Ishikawa (cell line): Measurements from ENCODE around the gene PODNL1.

Experiments used
- CEBPB ChIP-seq: IDR thresholded peaks from 2 replicates; pipeline ENCODE4 v1.6.1; 2012
- CREB1 ChIP-seq: IDR thresholded peaks from 2 replicates; pipeline ENCODE4 v1.6.1; 2012; ENCODE audit warnings: low read depth
- EGR1 ChIP-seq: IDR thresholded peaks from 2 replicates; pipeline ENCODE4 v1.6.1; 2012
- EP300 ChIP-seq: IDR thresholded peaks from 2 replicates; pipeline ENCODE4 v1.6.1; 2012; ENCODE audit warnings: borderline replicate concordance
- FOXM1 ChIP-seq: IDR thresholded peaks from 2 replicates; pipeline ENCODE4 v1.6.1; 2012; ENCODE audit warnings: low read depth, borderline replicate concordance
- MAX ChIP-seq: IDR thresholded peaks from 2 replicates; pipeline ENCODE4 v1.6.1; 2012
- NFIC ChIP-seq: IDR thresholded peaks from 2 replicates; pipeline ENCODE4 v1.6.1; 2012
- RAD21 ChIP-seq: IDR thresholded peaks from 2 replicates; pipeline ENCODE4 v1.6.1; 2012; ENCODE audit warnings: low read depth
- TAF1 ChIP-seq: IDR thresholded peaks from 2 replicates; pipeline ENCODE4 v1.6.1; 2012; ENCODE audit warnings: low read depth, mild to moderate bottlenecking
- TCF12 ChIP-seq: IDR thresholded peaks from 2 replicates; pipeline ENCODE4 v1.6.1; 2012; ENCODE audit warnings: low read depth
- TEAD4 ChIP-seq: IDR thresholded peaks from 2 replicates; pipeline ENCODE4 v1.6.1; 2012
- YY1 ChIP-seq: IDR thresholded peaks from 2 replicates; pipeline ENCODE4 v1.6.1; 2012; ENCODE audit warnings: low read depth
- ZBTB7A ChIP-seq: IDR thresholded peaks from 2 replicates; pipeline ENCODE4 v1.6.1; 2012; ENCODE audit warnings: low read depth
- TF ChIP-seq, protein P1 (sequence below): IDR thresholded peaks from 2 replicates; pipeline ENCODE4 v1.6.1; 2012
- TF ChIP-seq, protein P2 (sequence below): IDR thresholded peaks from 2 replicates; pipeline ENCODE4 v1.6.1; 2012; ENCODE audit warnings: low read depth, mild to moderate bottlenecking

The PODNL1 gene

GRCh38 chr19:13888281-13888680 is 49.9 kb downstream of the PODNL1 start:
- TF ChIP-seq EGR1 (no peak), NFIC (no peak), EP300 (no peak), FOXM1 (no peak), TEAD4 (no peak), ZBTB7A (no peak), YY1 (no peak), MAX (no peak), TCF12 (no peak), TAF1 (no peak)
- TF ChIP-seq, protein P1, sequence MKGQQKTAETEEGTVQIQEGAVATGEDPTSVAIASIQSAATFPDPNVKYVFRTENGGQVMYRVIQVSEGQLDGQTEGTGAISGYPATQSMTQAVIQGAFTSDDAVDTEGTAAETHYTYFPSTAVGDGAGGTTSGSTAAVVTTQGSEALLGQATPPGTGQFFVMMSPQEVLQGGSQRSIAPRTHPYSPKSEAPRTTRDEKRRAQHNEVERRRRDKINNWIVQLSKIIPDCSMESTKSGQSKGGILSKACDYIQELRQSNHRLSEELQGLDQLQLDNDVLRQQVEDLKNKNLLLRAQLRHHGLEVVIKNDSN: no peak
- TF ChIP-seq, protein P2, sequence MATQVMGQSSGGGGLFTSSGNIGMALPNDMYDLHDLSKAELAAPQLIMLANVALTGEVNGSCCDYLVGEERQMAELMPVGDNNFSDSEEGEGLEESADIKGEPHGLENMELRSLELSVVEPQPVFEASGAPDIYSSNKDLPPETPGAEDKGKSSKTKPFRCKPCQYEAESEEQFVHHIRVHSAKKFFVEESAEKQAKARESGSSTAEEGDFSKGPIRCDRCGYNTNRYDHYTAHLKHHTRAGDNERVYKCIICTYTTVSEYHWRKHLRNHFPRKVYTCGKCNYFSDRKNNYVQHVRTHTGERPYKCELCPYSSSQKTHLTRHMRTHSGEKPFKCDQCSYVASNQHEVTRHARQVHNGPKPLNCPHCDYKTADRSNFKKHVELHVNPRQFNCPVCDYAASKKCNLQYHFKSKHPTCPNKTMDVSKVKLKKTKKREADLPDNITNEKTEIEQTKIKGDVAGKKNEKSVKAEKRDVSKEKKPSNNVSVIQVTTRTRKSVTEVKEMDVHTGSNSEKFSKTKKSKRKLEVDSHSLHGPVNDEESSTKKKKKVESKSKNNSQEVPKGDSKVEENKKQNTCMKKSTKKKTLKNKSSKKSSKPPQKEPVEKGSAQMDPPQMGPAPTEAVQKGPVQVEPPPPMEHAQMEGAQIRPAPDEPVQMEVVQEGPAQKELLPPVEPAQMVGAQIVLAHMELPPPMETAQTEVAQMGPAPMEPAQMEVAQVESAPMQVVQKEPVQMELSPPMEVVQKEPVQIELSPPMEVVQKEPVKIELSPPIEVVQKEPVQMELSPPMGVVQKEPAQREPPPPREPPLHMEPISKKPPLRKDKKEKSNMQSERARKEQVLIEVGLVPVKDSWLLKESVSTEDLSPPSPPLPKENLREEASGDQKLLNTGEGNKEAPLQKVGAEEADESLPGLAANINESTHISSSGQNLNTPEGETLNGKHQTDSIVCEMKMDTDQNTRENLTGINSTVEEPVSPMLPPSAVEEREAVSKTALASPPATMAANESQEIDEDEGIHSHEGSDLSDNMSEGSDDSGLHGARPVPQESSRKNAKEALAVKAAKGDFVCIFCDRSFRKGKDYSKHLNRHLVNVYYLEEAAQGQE: no peak

DNA sequence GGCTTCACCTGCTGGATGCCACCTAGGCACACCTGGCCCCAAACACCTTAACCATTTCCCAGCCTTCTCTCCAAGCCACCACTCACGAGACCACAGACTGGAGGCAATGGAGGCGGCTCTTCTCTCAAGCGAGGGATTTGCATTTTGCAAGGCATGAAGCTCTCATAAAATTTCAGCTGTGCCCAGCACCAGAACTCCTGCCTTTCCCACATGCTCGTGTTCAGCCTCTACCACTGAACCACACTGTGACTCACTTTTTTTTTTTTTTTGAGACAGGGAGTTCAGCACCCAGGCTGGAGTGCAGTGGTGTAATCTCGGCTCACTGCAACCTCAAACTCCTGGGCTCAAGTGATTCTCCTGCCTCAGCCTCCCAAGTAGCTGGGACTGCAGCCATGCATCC is 50.7 kb downstream of the PODNL1 start:
- TF ChIP-seq TAF1 (no peak), CEBPB (no peak), EP300 (no peak), TEAD4 (no peak), NFIC (no peak), ZBTB7A (no peak), YY1 (no peak)
- TF ChIP-seq, protein P1: no peak
- TF ChIP-seq, protein P2: no peak

GRCh38 chr19:13887018-13887436 is 51.2 kb downstream of the PODNL1 start:
- TF ChIP-seq TEAD4 (no peak), CREB1 (no peak), ZBTB7A (no peak), TAF1 (no peak), EP300 (no peak), CEBPB (no peak), YY1 (no peak), TCF12 (no peak), EGR1 (no peak), MAX (no peak)
- TF ChIP-seq, protein P1: no peak
- TF ChIP-seq, protein P2: no peak

- no peak for TF ChIP-seq RAD21
- no peak for TF ChIP-seq TEAD4
- TF ChIP-seq YY1: no peak
- no peak for TF ChIP-seq CREB1
- TF ChIP-seq, protein P1: no peak
- no peak for TF ChIP-seq CEBPB
- TF ChIP-seq FOXM1: no peak
- TF ChIP-seq EGR1: no peak
- TF ChIP-seq ZBTB7A: no peak
- no peak for TF ChIP-seq TAF1
- TF ChIP-seq, protein P2: no peak
- no peak for TF ChIP-seq NFIC
Measured at GRCh38 chr19:13885826-13886365, 52.3 kb downstream of the PODNL1 start.
